Left ventricle myocardium superior (tissue), 1 donor: ENCODE data around the gene ARHGAP15. TPM values are rescaled to one million over a fixed set of nuclear protein-coding genes. Genes with fewer than 3 reads are reported as not detected.
"Not testable (repeated sequence)": the region's sequence is repeated elsewhere in the genome, so short reads cannot be mapped to it uniquely, and the experiment has no call there.

ENCODE experiments used
- ATAC-seq: fragments of 200-7000 bp; cut with Tn5 transposase; one replicate; pipeline ENCODE4 v1.9.1; 2020; ENCODE audit warnings: mild to moderate bottlenecking, moderate library complexity
- DNase-seq: peaks from one replicate; pipeline ENCODE4 v3.0.0-alpha.2; 2020
- intact Hi-C: fragments of 100-400 bp; cut with micrococcal nuclease; formaldehyde crosslinking; loops from one replicate; pipeline ENCODE4 v1.11.0; 2022
- long read RNA-seq: library from polyadenylated mRNA; unstranded; transcript quantifications from one replicate; pipeline ENCODE4 v2.0.0, GENCODE V29; 2021
- total RNA-seq: library from RNA; stranded (reverse); fragmentation: NEBNext Ultra II Directional; extraction: Animal tissue kit (Norgen Biotek cat#: 25700); gene quantifications from one replicate; pipeline ENCODE4 v1.2.1, GENCODE V29; 2021
- donor health status: DM: no; HTN: yes; CAD: no; lungs with severe emphysema.

The ARHGAP15 gene
- total RNA-seq = 4.2 TPM
- long read RNA-seq, partial matches to known transcripts = 2 of 4 reads
- long read RNA-seq, other reads (novel, unspliced or antisense) = 2 of 4 reads

DNA sequence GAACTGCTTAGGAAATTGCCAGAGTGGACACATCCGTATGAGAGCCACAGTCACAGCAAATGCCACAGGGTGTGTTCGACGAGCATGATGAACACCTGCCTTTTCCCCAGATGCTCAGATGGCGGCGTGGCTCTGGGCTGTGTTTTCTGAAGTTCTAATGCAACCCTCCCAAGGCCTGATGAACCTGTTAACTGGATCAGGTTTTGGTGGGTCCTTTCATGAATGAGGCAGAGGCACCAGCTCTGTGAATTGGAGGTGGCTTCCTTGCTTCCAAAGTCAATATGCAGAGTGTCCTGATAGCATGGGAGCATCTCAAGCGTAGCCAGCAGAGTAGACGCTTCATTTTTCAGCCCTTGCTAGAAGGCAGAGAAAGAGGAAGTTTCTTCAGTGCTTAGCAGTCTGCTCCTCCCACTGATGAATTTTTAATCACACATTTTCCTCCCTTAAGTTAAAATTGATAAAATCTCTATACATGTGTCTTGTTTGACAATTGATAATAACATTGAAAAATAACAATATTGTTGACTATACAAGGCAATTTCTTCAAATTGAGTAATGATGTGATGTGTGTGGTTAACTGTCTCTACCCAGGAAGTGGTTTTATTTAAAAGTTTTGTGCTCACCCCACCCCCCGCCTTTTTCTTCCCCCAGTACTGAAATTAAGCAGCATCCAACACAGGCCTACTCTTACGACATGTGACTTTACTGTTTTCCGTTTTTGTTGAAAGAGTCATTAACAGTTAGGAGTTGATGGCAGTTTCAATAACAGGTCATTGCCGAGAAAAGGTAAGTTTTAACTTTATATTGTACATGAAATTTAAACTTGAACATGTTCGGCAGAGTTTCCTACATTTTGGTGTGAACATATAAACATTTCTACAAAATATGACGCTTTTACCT, at the start of gene ARHGAP15:
Gene ARHGAP15 (plus strand): TSS at position 739 of the 900 bp plus-strand sequence.
- ATAC-seq = peak; percentile 57
- no peak for DNase-seq
- intact Hi-C loops = no loop called here

- intact Hi-C loops = no loop called here
Observed at GRCh38 chr2:143081616-143082015, 47.6 kb upstream of the ARHGAP15 start.

DNA sequence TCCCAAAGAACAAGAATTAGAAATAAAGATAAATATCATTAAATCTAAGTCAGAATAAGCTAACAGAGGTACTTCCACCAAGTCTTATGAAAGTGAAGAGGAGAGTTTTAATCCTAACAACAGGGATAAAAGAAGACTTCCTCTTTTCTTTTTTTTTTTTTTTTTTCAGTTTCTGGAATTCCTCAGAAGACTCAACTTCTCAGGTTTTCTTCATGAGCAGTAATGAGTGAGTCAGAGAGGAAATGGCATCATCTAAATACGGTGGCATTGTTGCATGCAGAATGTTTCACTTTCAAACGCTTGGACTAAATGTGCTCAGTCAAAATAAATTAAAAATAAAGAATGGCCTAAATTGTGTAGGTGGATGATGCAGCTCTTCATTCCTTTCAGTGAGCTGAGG, 45.6 kb upstream of the ARHGAP15 start:
- ATAC-seq (no peak), DNase-seq (no peak)
- intact Hi-C loops = no loop called here

More at GRCh38 chr2:143081616-143082015, 47.6 kb upstream of the ARHGAP15 start:
- DNase-seq (no peak), ATAC-seq (no peak)

- intact Hi-C loops = no loop called here
- ATAC-seq = no peak
Observed at GRCh38 chr2:143084462-143084861, 44.8 kb upstream of the ARHGAP15 start.

GRCh38 chr2:143085125-143085784, 44.0 kb upstream of the ARHGAP15 start:
- intact Hi-C loops = no loop called here
- no peak for DNase-seq
- no peak for ATAC-seq

More at GRCh38 chr2:143084462-143084861, 44.8 kb upstream of the ARHGAP15 start:
- no peak for DNase-seq

GRCh38 chr2:143087033-143087432, 42.2 kb upstream of the ARHGAP15 start:
- intact Hi-C loops = no loop called here
- ATAC-seq (no peak), DNase-seq (no peak)

DNA sequence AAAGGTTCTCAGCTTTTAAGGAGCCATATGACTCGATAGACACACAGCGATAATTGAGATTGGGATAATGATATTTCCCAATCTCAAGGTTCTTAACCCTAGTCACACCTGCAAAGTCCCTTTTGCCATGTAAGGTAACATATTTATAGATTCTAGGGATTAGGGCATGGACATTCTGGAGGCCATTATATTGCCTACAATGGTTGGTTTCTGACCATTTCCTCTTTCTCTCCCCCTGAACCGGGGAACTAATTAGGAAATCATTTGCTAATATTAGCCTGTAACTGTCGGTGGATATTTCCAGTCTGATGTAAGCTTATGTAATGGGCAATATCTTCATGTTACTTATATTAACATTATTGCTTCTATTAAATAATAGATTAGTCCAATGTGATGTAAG, 40.8 kb upstream of the ARHGAP15 start:
- DNase-seq = no peak

GRCh38 chr2:143089520-143089919, 39.7 kb upstream of the ARHGAP15 start:
- DNase-seq, ATAC-seq, intact Hi-C loops: not testable (repeated sequence)

More for the DNA sequence above, 40.8 kb upstream of the ARHGAP15 start:
- no peak for ATAC-seq
- intact Hi-C loops = no loop called here

GRCh38 chr2:143110758-143111428, 18.3 kb upstream of the ARHGAP15 start:
- peak; percentile 51 for ATAC-seq
- intact Hi-C loops = no loop called here
- DNase-seq = peak; percentile 27

DNA sequence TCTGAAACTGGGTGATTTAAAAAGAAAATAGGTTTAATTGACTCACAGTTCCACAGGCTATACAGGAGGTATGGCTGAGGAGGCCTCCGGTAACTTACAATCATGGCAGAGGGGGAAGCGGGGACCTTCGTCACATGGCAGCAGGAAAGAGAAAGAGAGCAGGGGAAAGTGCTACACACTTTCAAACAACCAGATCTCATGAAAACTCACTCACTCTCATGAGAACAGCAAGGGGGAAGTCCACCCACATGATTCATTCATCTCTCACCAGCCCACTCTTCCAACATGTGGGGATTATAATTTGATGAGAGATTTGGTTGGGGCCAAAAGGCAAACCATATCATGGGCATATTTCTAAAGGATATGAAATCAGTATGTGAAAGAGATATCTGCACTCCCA, 12.0 kb upstream of the ARHGAP15 start:
- intact Hi-C loops = no loop called here
- no peak for ATAC-seq
- DNase-seq = no peak

GRCh38 chr2:143121079-143121478, 8.1 kb upstream of the ARHGAP15 start:
- intact Hi-C loops = no loop called here
- no peak for DNase-seq
- ATAC-seq = no peak

- DNase-seq (no peak), ATAC-seq (no peak)
- intact Hi-C loops = no loop called here
Observed at GRCh38 chr2:143121957-143122356, 7.3 kb upstream of the ARHGAP15 start.

DNA sequence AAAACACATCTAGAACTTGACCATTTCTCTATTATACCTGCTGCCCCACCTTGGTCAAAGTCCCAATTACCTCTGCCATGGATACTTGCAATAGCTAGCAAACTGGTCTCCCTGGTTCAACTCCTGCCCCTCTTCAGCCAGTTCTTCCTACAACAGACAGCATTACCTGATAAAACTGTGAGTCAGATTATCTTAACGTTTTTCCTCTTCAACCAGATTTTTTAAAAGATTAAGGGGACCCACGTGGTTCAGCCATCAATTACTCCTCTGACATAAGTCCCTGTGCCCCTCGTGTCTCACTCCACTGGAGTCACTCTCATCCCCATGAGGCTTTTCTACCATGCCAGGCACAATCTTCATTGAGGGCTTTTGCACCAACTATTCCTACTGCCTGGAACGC, 5.3 kb upstream of the ARHGAP15 start:
- intact Hi-C loops = no loop called here
- DNase-seq (no peak), ATAC-seq (no peak)

- intact Hi-C loops = no loop called here
- no peak for DNase-seq
- no peak for ATAC-seq
Observed at GRCh38 chr2:143124445-143124844, 4.8 kb upstream of the ARHGAP15 start.

DNA sequence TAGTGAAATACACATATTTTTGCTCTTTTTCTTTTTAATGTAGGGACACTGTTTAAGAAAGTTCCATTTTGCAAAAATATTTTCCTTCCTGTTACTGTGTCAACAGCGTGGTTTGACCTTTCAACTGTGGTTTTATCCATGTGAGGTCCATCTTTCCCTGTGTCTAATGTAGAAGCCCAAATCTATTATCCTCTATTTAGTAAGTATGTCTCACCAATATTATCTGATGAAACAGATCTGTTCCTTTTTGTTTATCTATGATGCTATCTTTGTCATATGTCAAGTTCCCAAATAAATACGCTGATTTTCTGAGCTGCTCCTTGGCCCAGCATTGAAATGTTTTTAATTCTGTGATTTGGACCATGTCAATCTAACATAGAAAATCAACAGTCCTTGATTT, 3.5 kb upstream of the ARHGAP15 start:
- ATAC-seq (no peak), DNase-seq (no peak)
- intact Hi-C loops = no loop called here

DNA sequence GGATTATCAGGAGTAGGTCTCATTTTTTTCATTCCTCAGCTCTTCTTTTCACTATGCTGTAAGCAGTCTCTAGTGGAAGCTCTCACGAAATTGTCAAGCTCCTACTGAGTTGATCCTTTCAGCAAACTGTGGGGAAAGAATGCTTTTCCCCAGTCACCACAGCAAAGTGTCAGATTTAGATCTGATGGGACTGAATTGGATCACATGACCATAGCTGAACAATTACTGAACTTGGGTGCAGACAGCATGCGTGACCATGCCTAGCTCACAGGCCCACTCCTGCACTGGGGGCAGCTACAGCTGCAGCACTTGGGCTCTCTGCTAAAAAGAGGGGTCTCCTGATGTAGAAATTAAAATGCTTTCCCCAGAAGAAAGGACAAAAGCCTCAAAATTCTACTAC, 3.1 kb downstream of the ARHGAP15 start:
- DNase-seq = no peak
- intact Hi-C loops = no loop called here
- ATAC-seq = no peak

DNA sequence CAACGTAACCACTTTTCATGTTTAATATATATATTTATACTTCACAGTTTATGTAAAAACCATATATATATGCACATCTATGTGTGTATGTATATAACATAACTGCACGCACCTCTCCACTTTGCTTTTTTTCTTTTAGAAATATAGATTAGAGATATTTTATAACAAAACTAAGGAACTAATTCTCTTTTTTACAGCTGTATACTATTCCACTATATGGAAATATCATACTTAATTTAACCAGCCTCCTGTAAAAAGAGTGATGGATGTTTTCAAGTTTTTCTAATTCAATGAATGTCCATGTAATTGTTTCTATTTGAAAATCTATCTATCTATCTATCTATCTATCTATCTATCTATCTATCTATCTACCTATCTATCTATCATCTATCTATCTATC, 4.6 kb downstream of the ARHGAP15 start:
- DNase-seq (no peak), ATAC-seq (no peak)
- intact Hi-C loops = no loop called here

- intact Hi-C loops = no loop called here
- no peak for DNase-seq
- no peak for ATAC-seq
Observed at GRCh38 chr2:143138292-143138691, 9.1 kb downstream of the ARHGAP15 start.

DNA sequence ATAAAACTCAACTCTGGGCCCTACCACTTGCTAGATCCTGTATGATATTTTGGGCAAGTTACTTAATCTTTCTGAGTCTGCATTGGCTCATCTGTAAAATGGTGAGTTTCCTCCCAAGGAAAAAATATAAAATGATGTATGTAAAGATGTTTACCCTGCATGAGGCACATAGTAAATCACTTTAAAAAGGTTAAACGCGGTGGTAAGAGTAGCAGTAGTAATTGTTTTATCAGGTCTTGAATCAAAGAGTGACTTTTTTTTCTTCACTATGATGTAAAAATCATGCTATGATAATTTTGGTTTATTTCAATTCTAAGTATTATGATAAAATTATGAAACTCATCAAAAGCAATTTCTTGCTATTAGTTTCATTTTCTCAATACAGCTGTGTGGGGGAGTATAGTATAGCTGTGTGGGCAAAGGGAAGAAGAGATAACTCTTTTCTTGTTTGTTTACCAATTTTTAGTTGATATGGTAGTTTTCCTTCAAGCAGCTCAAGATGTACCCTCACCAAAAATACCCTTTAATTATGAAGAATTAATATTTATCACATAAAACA, 10.7 kb downstream of the ARHGAP15 start:
- no peak for DNase-seq
- no peak for ATAC-seq
- intact Hi-C loops = no loop called here
